Pancreas (tissue), 10 donors: Measurements from ENCODE around the gene NAA16. TPM values are rescaled to one million over a fixed set of nuclear protein-coding genes. Genes with fewer than 3 reads are reported as not detected.

Experiments
- ATAC-seq, 4 donors: fragments of 200-7000 bp; cut with Tn5 transposase; one replicate each; pipeline versions ENCODE4 v1.8.0 to v1.9.1; 2020; ENCODE audit warnings: mild to moderate bottlenecking in 4 of 4, moderate library complexity in 4 of 4
- DNase-seq, 6 donors: peaks; one replicate each; pipeline ENCODE4 v3.0.0-alpha.2; 2020
- FAIRE-seq: peaks from 2 replicates; lab custom pipeline; 2012; peaks lifted over from hg19 to GRCh38; lab: Jason Lieb, UNC
- H3K27ac ChIP-seq, 4 donors: fragments of 200-600 bp; sonication (generic); 1 replicate in 3 of 4; 2 replicates in 1 of 4; pipeline versions ENCODE4 v1.5.0 to v1.8.0; 2020
- H3K27me3 ChIP-seq, 4 donors: fragments of 200-600 bp; one replicate each; pipeline ENCODE4 v1.8.0; 2021
- H3K36me3 ChIP-seq, 3 donors: fragments of 200-600 bp; sonication (generic) in 1 of 3; one replicate each; pipeline versions ENCODE4 v1.5.0 to v1.8.0; 2020 to 2021
- H3K4me1 ChIP-seq, 3 donors: fragments of 200-600 bp; one replicate each; pipeline ENCODE4 v1.8.0; 2021
- H3K4me3 ChIP-seq, 4 donors: fragments of 200-600 bp; sonication (generic) in 2 of 4; one replicate each; pipeline versions ENCODE4 v1.5.0 to v1.8.0; 2020 to 2021
- H3K9me3 ChIP-seq, 4 donors: fragments of 200-600 bp; one replicate each; pipeline ENCODE4 v1.8.0; 2021
- WGBS, 2 donors: extraction: QIAGEN DNeasy Blood & Tissue Kit; methylation state at CpG; one replicate each; pipeline ENCODE4 v1.1.7; 2013; 5-methylcytosine and 5-hydroxymethylcytosine counted together
- intact Hi-C, 3 donors: fragments of 100-400 bp; cut with DNase I; formaldehyde crosslinking; loops; one replicate each; pipeline versions ENCODE4 v1.11.1 to v1.14.2; 2022
- polyA plus RNA-seq, 2 donors: library from polyadenylated mRNA; stranded (reverse); fragments of 200-250 nt; gene quantifications; one replicate each; pipeline ENCODE4 v1.2.3, GENCODE V29; 2013
- total RNA-seq, 6 donors: library from RNA; stranded (reverse); fragmentation: NEBNext Ultra II Directional in 4 of 6; extraction: Animal tissue kit (Norgen Biotek cat#: 25700) in 4 of 6; gene quantifications; one replicate each; pipeline versions ENCODE4 v1.2.1 to v1.2.4, GENCODE V29; 2021 to 2023
- TF ChIP-seq, protein P1 (sequence below), 4 donors: fragments of 200-600 bp; sonication (generic) in 3 of 4; IDR thresholded peaks; one replicate each; pipeline versions ENCODE4 v1.5.0 to v1.8.0; 2021; ENCODE audit warnings: antibody characterized with exemption in 4 of 4
- donor health status: healthy with polysubstance abuse.
- donor health status: DM: no; HTN: no; CAD: no; lungs with moderate emphysema.
- donor health status: DM: no; HTN: no; CAD: no.
- donor health status: control.
- donor health status: control.
- donor health status: Bipolar disorder and iron deficiency.
- donor health status: DM: yes; HTN: yes; CAD: no.
- donor health status: DM: no; HTN: no; CAD: no.
- donor health status: DM: no; HTN: no; CAD: no.
- donor health status: DM: yes; HTN: yes; CAD: no.

The NAA16 gene
- total and polyA plus RNA-seq, 8 donors, result 20.3 to 46.9 (median 24.0) TPM

DNA sequence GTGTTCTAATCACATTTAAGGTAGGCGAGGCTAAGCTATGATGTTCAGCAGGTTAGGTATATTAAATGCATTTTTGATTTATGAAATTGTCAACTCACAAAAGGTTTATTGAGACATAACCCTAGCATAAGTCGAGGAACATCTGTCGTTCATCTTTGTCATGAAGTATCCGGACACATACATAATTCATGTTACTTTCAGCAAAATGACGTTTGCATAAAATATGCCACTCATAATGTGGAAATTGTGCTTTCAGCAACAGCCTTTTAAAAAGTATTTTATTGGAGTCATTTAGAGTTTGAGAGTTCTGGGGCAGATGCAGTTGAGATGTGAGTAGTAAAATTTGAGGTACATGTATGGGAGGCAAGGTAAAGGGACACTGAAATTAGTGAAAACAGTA lies 66.4 kb downstream of the NAA16 start:
- FAIRE-seq (no peak), ATAC-seq (no peak), DNase-seq (no peak)
- no peaks in the 10 kb centered on the region for H3K9me3 ChIP-seq
- no peaks in the 10 kb centered on the region for H3K4me1 ChIP-seq
- peaks cover 0 to 49% (median 4%) of the 10 kb centered on the region in 3 donors for H3K36me3 ChIP-seq
- TF ChIP-seq, protein P1, sequence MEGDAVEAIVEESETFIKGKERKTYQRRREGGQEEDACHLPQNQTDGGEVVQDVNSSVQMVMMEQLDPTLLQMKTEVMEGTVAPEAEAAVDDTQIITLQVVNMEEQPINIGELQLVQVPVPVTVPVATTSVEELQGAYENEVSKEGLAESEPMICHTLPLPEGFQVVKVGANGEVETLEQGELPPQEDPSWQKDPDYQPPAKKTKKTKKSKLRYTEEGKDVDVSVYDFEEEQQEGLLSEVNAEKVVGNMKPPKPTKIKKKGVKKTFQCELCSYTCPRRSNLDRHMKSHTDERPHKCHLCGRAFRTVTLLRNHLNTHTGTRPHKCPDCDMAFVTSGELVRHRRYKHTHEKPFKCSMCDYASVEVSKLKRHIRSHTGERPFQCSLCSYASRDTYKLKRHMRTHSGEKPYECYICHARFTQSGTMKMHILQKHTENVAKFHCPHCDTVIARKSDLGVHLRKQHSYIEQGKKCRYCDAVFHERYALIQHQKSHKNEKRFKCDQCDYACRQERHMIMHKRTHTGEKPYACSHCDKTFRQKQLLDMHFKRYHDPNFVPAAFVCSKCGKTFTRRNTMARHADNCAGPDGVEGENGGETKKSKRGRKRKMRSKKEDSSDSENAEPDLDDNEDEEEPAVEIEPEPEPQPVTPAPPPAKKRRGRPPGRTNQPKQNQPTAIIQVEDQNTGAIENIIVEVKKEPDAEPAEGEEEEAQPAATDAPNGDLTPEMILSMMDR (IDR thresholded peaks at IDR 0.05), result no peak
- H3K27ac ChIP-seq, result no peak overlapping the region
- H3K27me3 ChIP-seq, result no peaks in the 10 kb centered on the region
- H3K4me3 ChIP-seq, result no peak overlapping the region
- intact Hi-C loops, result no loop called here
- WGBS, 2 donors, result 94 to 95% methylated on average over 5 of the region's 5 CpGs

DNA sequence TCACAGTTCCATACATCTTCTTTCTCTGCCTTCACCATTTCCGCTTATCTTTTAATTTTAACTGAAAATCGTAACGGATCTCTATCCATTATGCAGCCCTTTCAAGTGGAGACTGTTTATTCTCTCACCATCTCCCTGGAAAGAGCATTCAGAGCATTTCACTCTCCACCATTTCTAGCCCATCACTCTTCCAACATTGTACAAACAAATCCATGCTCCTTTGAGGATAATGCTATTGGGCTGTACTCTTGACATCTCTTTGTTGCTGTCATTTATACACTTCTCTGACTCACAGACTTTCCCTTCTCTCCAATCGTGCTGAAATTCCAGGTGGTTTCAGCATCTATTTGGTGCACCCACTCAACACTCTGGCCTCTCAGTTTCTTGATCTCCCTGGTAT lies 71.4 kb downstream of the NAA16 start:
- no peaks in the 10 kb centered on the region for H3K9me3 ChIP-seq
- H3K27me3 ChIP-seq, result peaks cover 0 to 3% (median 0%) of the 10 kb centered on the region in 4 donors
- TF ChIP-seq, protein P1 (IDR thresholded peaks at IDR 0.05), result no peak
- peaks cover 0 to under 1% (median 0%) of the 10 kb centered on the region in 3 donors for H3K36me3 ChIP-seq
- FAIRE-seq (no peak), ATAC-seq (no peak), DNase-seq (no peak)
- intact Hi-C loops, result no loop called here
- no peak overlapping the region for H3K27ac ChIP-seq
- no peak overlapping the region for H3K4me3 ChIP-seq
- H3K4me1 ChIP-seq, result no peaks in the 10 kb centered on the region
- 44 to 54% methylated on average over 4 of the region's 4 CpGs for WGBS, 2 donors

DNA sequence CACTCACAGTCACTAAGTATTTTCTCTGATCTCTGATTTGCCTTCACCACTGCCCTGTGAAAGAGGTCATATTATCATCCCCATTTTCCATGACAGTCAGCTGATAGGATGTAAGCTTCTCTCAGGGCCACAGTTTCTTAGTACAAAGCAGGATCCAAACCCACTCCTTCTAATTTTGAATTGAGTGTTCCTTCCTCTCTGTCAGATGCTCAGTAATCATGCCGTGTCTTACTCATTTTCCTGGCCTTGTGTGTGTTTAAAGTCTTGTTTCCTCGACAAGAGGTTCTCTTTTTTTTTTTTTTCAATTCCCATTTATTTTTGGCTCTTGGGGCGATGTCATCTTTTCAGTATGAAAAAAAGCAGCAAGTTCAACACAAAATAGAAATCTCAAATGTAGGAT lies 72.3 kb downstream of the NAA16 start:
- peaks cover 0 to 4% (median 0%) of the 10 kb centered on the region in 3 donors for H3K4me1 ChIP-seq
- H3K4me3 ChIP-seq, result no peak overlapping the region
- no peaks in the 10 kb centered on the region for H3K36me3 ChIP-seq
- H3K27me3 ChIP-seq, result peaks cover 0 to 3% (median 0%) of the 10 kb centered on the region in 4 donors
- DNase-seq, result no peak
- intact Hi-C loops, result no loop called here
- no peaks in the 10 kb centered on the region for H3K9me3 ChIP-seq
- WGBS, 2 donors, result 57 to 66% methylated on average over 3 of the region's 3 CpGs
- H3K27ac ChIP-seq, result no peak overlapping the region
- TF ChIP-seq, protein P1 (IDR thresholded peaks at IDR 0.05), result no peak
- FAIRE-seq, result no peak
- ATAC-seq, result peak in 2 of 4 donors; percentile 35 to 46

DNA sequence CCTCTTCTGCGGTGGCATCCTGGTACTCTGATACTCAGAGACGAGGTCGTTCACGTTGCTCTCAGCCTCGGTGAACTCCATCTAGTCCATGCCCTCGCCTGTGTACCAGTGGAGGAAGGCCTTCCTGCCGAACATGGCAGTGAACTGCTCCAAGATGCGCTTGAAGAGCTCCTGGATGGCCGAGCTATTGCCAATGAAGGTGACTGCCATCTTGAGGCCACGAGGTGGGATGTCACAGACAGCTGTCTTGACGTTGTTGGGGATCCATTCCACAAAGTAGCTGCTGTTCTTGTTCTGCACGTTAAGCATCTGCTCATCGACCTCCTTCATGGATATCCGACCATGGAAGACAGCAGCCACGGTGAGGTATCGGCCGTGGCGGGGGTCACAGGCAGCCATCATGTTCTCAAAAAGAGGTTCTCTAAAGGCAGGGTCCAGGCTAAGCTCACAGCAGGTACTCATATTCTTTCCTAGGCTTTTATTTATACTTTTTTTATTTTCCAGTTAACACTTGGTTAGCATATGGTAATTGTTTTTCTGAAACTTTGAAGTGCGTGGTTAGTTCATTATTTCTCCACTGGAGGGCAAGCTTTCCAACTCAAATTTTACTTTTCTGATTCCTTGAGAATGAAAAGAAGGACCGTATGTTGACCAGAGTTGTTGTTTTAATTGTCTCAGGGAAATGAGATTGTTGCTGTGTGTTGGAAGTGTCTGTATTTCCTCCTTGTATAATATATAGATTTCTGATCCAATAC lies 73.9 kb downstream of the NAA16 start:
- DNase-seq, result no peak
- Histone ChIP-seq H3K9me3 (no peaks in the 10 kb centered on the region), H3K27me3 (peaks cover 0 to 3% (median 0%) of the 10 kb centered on the region in 4 donors), H3K4me3 (no peak overlapping the region), H3K27ac (no peak overlapping the region), H3K36me3 (no peaks in the 10 kb centered on the region), H3K4me1 (peaks cover 0 to 4% (median 0%) of the 10 kb centered on the region in 3 donors)
- ATAC-seq, result peak in 2 of 4 donors; percentile 34 to 39
- intact Hi-C loops, result no loop called here
- WGBS, 2 donors, result 81 to 86% methylated on average over 20 of the region's 20 CpGs
- FAIRE-seq, result no peak
- TF ChIP-seq, protein P1 (IDR thresholded peaks at IDR 0.05), result peak in 1 of 4 donors; percentile 26

DNA sequence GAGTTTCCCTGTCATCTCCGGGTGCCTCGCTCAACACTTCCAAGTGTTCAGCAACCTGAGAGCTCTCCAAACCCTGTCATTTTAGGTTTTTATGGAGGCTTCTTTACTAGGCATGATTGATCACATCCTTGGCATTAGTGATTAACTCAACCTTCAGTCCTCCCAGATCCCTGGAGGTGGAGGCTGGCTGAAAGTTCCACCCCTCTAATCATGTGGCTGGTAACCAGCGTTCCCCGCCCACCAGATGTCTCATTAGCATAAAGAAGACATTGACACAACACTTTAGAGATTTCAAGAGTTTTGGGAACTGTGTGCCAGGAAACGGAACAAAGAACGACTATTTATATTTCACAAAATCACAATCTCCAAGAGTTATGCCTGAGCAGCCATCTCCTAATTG lies 75.1 kb downstream of the NAA16 start:
- TF ChIP-seq, protein P1 (IDR thresholded peaks at IDR 0.05), result no peak
- WGBS, 2 donors, result 72 to 90% methylated on average over 6 of the region's 6 CpGs
- no peak for ATAC-seq
- no peak overlapping the region for H3K27ac ChIP-seq
- H3K36me3 ChIP-seq, result no peaks in the 10 kb centered on the region
- no peak for DNase-seq
- H3K9me3 ChIP-seq, result no peaks in the 10 kb centered on the region
- no peak overlapping the region for H3K4me3 ChIP-seq
- no peak for FAIRE-seq
- intact Hi-C loops, result no loop called here
- H3K4me1 ChIP-seq, result peaks cover 0 to 4% (median 0%) of the 10 kb centered on the region in 3 donors
- peaks cover 0 to 3% (median 0%) of the 10 kb centered on the region in 4 donors for H3K27me3 ChIP-seq
